Dermis microvascular lymphatic vessel endothelial cell (primary cell): Measurements from ENCODE around the gene ANKS1A. TPM values are rescaled to one million over a fixed set of nuclear protein-coding genes. Genes with fewer than 3 reads are reported as not detected.
A peak's percentile ranks its signal among the peaks of the same experiment; 100 is the strongest.

ENCODE experiments used
- DNase-seq, 2 donors: peaks; one replicate each; pipeline versions ENCODE4 v3.0.0 to v3.0.0-alpha.2; 2010; ENCODE audit warnings: low read depth in 2 of 2
- total RNA-seq: library from RNA; depleted of rRNA; stranded (reverse); fragments of >200 nt; gene quantifications from 2 replicates; pipeline ENCODE4 v1.2.1, GENCODE V29; 2014

Gene ANKS1A
- total RNA-seq, 1 donor from 2014 or later, result 20.0 TPM

GRCh38 chr6:35019171-35019570 lies 130.1 kb downstream of the ANKS1A start:
- no peak for DNase-seq

GRCh38 chr6:35019831-35020230 lies 130.8 kb downstream of the ANKS1A start:
- DNase-seq, result no peak

GRCh38 chr6:35021004-35021403 lies 131.9 kb downstream of the ANKS1A start:
- no peak for DNase-seq

DNA sequence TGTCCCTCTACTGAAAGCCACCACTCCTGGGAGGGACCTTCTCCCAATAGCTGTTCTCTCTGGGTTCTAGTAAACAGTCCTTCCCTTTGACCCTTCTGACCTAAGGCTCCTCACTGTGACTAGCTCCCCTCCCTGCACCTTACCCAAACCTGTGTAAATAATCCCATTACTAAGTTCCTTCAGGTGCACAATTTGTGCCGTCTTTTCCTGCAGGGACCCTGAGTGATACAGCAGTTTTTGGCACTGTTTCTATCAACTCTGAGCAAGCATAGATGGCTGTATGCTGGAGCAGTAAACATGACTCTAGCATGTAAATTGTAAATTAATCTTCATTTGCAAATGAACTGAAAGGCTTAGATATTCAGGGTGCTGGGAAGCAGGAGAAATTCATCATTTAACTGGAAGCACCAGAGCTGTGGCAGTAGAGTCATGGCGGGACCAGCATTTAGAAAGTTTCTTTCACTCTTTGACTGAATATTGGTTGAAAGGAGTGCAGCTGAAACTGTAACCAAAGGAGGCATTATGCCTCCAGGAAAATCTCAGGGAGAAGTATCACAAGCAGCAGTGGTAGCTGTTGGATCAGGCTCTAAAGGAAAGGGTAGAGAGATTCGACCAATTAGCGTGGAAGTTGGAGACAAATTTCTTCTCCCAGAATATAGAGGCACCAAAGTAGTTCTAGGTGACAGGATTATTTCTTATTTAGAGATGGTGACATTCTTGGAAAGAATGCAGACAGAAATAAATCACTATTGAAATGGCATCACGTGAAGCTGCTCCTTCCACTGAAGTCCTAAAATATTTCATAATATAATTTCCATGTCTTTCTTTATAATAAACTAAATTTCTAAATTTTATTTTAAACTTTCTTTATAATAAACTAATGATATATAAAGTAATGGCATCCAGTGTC lies 134.3 kb downstream of the ANKS1A start:
- DNase-seq, result no peak

DNA sequence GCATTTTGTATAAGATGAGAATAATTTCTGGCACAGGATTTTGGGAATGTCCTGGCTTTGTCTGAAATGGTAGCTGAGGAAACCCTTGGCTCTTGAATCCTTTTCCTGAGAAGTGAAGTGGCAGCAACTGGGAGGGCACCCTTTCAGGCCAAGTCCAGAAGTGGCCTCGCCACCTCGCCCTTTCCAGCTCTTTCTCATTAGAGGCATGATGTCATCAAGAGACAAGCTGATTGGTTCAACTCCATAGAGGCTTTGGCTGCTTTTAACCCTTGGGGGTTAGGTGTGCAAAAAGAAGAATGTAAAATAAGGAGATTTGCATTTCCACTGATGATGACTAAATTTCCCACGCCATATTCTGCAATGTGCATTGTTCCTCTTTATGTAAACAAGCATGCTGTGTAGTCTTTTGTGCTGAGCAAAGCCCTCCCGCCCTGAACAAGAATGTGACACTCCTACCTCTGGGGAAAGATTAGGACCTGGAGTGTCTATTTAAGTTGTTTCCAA lies 135.5 kb downstream of the ANKS1A start:
- peak in 1 of 2 donors; percentile 89 for DNase-seq

GRCh38 chr6:35025232-35026188 lies 136.5 kb downstream of the ANKS1A start:
- peak in 1 of 2 donors; percentile 50 for DNase-seq

- peak in 1 of 2 donors; percentile 68 for DNase-seq
Observed at GRCh38 chr6:35026434-35027222, 137.6 kb downstream of the ANKS1A start.

DNA sequence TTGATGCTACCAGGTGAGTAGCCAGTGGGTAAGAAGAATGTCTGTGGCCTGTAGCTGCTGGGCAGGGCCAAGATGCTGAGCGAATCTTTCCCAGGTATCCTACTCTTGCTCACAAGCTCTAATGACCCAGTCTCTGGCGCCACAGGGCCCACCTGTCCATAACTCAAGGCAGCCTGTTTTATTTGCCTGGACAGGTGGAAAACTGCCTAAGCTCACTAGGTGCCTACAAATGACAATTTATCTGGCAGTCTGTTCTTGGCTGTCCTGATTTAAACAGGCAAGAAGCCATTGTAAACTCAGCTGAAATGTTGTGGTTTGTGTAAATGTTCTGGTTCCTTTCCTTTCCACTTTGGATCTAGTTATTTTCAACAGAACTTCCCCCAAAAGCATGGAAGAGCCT lies 138.8 kb downstream of the ANKS1A start:
- no peak for DNase-seq

DNA sequence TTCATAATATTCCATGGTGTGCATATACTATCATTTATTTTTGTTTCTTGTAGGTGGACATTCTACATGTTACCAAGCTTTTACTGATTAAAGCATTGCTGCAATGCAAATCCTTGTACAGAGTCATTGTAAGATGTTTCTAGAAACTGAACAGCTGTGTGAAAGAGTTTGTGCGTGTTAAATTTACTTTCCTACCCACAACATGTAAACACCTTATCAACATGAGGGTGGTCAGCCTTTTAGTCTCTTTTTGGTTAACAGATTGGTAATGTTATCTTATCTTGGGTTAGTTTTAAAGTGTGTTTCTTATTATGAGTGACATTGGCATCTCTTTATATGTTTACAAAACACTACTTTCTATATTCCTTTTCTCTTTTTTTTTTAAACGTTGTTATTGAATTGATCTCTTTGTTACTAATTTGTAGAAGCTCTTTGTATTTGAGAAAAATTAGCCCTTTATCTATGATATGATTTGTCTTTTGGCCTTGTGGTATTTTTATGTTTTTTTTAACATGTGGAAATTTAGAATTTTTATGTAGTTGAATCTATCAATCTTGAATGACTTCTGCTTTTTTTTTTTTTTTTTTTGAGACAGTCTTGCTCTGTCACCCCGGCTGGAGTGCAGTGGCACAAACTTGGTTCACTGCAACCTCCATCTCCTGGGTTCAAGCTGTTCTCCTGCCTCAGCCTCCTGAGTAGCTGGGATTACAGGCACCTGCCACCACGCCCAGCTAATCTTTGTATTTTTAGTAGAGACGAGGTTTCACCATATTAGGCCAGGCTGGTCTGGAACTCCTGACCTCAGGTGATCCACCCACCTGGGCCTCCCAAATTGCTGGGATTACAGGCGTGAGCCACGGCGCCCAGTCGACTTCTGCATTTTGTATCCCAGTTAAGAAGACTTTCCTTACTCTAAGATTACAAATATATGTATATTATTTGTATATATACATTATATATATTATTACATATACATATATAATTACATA lies 140.0 kb downstream of the ANKS1A start:
- DNase-seq, result no peak

DNA sequence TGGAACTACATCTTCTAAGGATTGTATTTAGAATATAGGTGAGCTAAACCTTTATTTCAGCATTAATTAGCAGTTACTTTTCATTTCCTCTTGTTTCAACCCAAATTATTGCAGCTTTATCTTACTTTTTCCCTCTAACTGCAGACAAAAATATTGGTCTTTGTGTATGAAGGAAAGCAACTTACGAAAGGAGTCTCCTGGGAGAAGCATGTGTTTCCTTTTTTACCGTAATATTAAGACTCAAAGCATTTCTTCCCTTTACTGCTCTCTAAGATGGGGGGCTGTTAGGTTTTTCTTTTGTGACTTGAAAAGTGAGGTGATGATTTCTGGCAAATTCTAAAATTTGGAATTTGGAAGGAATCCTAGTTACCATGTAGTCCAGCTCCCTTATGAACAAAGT lies 141.0 kb downstream of the ANKS1A start:
- DNase-seq, result no peak

DNA sequence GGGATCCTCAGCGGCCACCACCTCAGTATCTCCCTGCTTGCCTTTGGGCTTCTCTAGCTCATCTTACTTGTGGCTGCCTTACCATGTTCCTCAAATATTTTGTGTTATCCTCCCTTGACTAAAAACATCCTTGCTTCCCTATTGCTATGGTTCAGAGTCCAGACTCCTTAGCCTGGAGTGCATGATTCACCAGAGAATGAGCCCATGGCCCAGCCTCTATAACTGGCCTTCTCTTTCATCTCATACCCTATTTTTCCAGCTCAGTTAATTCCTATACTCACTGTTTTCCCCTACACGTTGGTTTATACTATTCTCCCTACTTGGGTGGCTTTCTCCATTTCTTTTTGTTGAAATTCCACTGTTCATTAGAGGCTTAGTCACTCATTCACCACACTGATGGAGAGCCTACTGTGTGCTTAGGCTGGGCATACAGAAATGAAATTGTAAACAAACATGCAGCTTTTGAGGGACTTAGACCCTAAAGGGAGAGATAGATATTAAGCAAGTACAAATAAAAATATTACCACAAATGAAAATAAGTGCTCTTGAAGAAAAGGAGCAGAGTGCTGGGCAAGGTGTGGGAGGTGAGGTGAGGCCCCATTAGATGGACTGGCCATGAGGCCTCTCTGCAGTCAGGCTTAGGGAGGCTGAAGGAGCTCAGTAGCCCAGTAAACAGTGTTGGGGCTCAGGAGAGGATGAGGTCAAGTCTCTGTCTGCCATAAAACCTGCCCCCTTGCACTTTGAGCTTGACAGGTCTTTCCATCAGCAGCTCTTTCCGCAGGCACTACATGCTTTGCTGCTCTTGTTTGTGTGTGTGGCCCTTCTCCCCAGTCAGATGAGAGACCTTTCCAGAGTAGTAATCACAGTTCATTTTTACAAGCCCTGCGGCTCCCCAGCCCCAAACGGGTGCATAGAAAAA lies 142.8 kb downstream of the ANKS1A start:
- no peak for DNase-seq

GRCh38 chr6:35033683-35034082 lies 144.6 kb downstream of the ANKS1A start:
- no peak for DNase-seq

GRCh38 chr6:35034411-35035191 lies 145.5 kb downstream of the ANKS1A start:
- peak in 1 of 2 donors; percentile 93 for DNase-seq

GRCh38 chr6:35035481-35036030 lies 146.5 kb downstream of the ANKS1A start:
- DNase-seq, result peak; percentile 55 to 83

- no peak for DNase-seq
Observed at GRCh38 chr6:35036059-35036827, 147.2 kb downstream of the ANKS1A start.

DNA sequence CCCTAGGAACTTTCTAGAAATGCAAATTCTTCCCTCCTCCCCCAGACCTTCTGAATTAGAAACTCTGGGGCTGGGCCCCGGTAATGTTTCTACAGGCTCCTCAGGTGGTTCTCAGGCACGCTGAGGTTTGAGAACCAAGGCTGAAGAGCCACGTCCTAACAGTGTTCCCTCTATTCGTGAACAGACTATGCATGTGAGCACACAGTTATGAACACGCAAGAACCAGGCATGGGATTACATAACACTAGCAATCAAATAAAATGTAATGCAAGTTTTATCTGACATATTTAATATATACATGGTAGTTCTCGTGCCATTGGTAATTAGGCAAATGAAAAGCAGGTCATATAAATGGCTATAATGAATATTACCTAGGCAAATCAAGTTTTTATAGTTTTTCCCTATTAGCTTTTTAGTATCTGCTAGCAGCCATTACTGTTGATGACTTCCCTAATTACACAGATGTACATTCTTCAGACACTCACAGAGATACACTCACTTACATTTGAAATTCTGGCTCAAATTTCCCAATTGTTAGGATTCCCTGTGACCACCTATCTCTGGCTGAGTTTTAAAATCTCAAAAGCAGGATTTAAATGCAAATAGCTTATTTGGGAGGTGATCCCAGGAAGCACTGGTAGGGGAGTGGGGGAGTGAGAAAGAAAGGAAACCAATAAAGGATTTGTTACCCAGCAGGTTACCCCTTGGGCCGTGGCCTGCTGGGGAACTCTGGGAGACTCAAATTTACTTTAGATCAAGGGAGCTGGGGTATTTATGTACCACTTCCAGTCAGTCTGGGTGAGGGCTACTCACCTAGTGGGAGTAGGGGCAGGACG lies 148.0 kb downstream of the ANKS1A start:
- no peak for DNase-seq
